HEK293 (cell line): Measurements from ENCODE around the gene RTKN2.

Experiments
- CTCF ChIA-PET: fragments of 350-600 bp; formaldehyde crosslinking; extraction: SDS; loops from one replicate; lab custom pipeline; 2021; ENCODE audit warnings: antibody characterized with exemption; lab: Yijun Ruan, JAX
- POLR2A ChIA-PET: fragments of 300-600 bp; formaldehyde crosslinking; extraction: SDS; loops from one replicate; lab custom pipeline; 2020; ENCODE audit warnings: antibody characterized with exemption, inconsistent platforms; lab: Yijun Ruan, JAX
- H3K27ac ChIP-seq: fragments of 200-500 bp; sonication (Bioruptor generic); 2 replicates; pipeline ENCODE4 v1.5.1; 2014; ENCODE audit warnings: low read depth, low read length, control low read depth, inconsistent platforms; ENCODE audit errors: extremely low read depth
- H3K36me3 ChIP-seq, 2 experiments: fragments of 200-500 bp in 1 of 2; sonication (Bioruptor generic) in 1 of 2; 1 replicate in 1 of 2; 2 replicates in 1 of 2; pipeline ENCODE4 v1.5.1; 2014 to 2017; ENCODE audit warnings: inconsistent platforms in 2 of 2, low read length in 2 of 2; ENCODE audit not compliant: control insufficient read depth in 2 of 2, insufficient read depth in 1 of 2
- H3K4me1 ChIP-seq: fragments of 200-500 bp; sonication (Bioruptor generic); 2 replicates; pipeline ENCODE4 v1.5.1; 2014; ENCODE audit warnings: mild to moderate bottlenecking, low read length, inconsistent platforms; ENCODE audit not compliant: control insufficient read depth, insufficient read depth
- H3K4me3 ChIP-seq: 2 replicates; pipeline ENCODE4 v1.5.1; 2011; ENCODE audit warnings: low read depth, mild to moderate bottlenecking, control low read depth, low read length, moderate library complexity
- H3K9me3 ChIP-seq: fragments of 200-500 bp; sonication (Bioruptor generic); 2 replicates; pipeline ENCODE4 v1.5.1; 2014; ENCODE audit warnings: low read depth, low read length, inconsistent platforms; ENCODE audit not compliant: control insufficient read depth, insufficient read depth
- BCL11A ChIP-seq: fragments of 450-650 bp; formaldehyde crosslinking; IDR thresholded peaks from 2 replicates; pipeline ENCODE4 v1.5.1; 2016; ENCODE audit warnings: low read depth, missing biosample characterization, missing genetic modification characterization
- BCL11B ChIP-seq: fragments of 450-650 bp; formaldehyde crosslinking; IDR thresholded peaks from 2 replicates; pipeline ENCODE4 v1.5.1; 2016; ENCODE audit warnings: low read depth, missing biosample characterization, missing genetic modification characterization
- GLIS1 ChIP-seq: fragments of 450-650 bp; formaldehyde crosslinking; IDR thresholded peaks from 2 replicates; pipeline ENCODE4 v1.5.1; 2016; ENCODE audit warnings: missing biosample characterization, missing genetic modification characterization
- IKZF3 ChIP-seq: fragments of 450-650 bp; IDR thresholded peaks from 2 replicates; pipeline ENCODE4 v1.5.0; 2018; ENCODE audit warnings: missing biosample characterization, mild to moderate bottlenecking, missing genetic modification characterization, moderate library complexity
- SP2 ChIP-seq: fragments of 450-650 bp; formaldehyde crosslinking; IDR thresholded peaks from 2 replicates; pipeline ENCODE4 v1.5.1; 2016; ENCODE audit warnings: missing biosample characterization, missing genetic modification characterization
- SP3 ChIP-seq: fragments of 450-650 bp; formaldehyde crosslinking; IDR thresholded peaks from 2 replicates; pipeline ENCODE4 v1.5.1; 2016; ENCODE audit warnings: missing biosample characterization, missing genetic modification characterization
- ZEB2 ChIP-seq: fragments of 450-650 bp; formaldehyde crosslinking; IDR thresholded peaks from 2 replicates; pipeline ENCODE4 v1.5.1; 2016; ENCODE audit warnings: missing biosample characterization, missing genetic modification characterization
- ZFP37 ChIP-seq: fragments of 450-650 bp; formaldehyde crosslinking; IDR thresholded peaks from 2 replicates; pipeline ENCODE4 v1.5.1; 2016; ENCODE audit warnings: missing biosample characterization, missing genetic modification characterization
- ZIC2 ChIP-seq: fragments of 450-650 bp; formaldehyde crosslinking; IDR thresholded peaks from 2 replicates; pipeline ENCODE4 v1.5.1; 2016; ENCODE audit warnings: missing biosample characterization, missing genetic modification characterization
- ZNF335 ChIP-seq: fragments of 450-650 bp; formaldehyde crosslinking; conservative IDR thresholded peaks from 2 replicates; pipeline ENCODE4 v1.5.1; 2016; ENCODE audit warnings: missing biosample characterization, missing genetic modification characterization
- ZNF501 ChIP-seq: fragments of 450-650 bp; formaldehyde crosslinking; IDR thresholded peaks from 2 replicates; pipeline ENCODE4 v1.5.1; 2016; ENCODE audit warnings: missing biosample characterization, missing genetic modification characterization
- ZNF529 ChIP-seq: fragments of 450-650 bp; formaldehyde crosslinking; IDR thresholded peaks from 2 replicates; pipeline ENCODE4 v1.5.1; 2017; ENCODE audit warnings: missing genetic modification characterization, missing biosample characterization; ENCODE audit not compliant: insufficient replicate concordance
- ZNF561 ChIP-seq: fragments of 450-650 bp; IDR thresholded peaks from 2 replicates; pipeline ENCODE4 v1.5.1; 2018; ENCODE audit warnings: missing biosample characterization, missing genetic modification characterization, borderline replicate concordance
- ZNF600 ChIP-seq: fragments of 450-650 bp; formaldehyde crosslinking; IDR thresholded peaks from 2 replicates; pipeline ENCODE4 v1.5.1; 2016; ENCODE audit warnings: missing biosample characterization, missing genetic modification characterization
- ZNF654 ChIP-seq: fragments of 450-650 bp; formaldehyde crosslinking; IDR thresholded peaks from 2 replicates; pipeline ENCODE4 v1.5.1; 2016; ENCODE audit warnings: low read depth, missing biosample characterization, missing genetic modification characterization
- ZNF660 ChIP-seq: fragments of 450-650 bp; IDR thresholded peaks from 2 replicates; pipeline ENCODE4 v1.5.1; 2018; ENCODE audit warnings: missing biosample characterization, mild to moderate bottlenecking, missing genetic modification characterization
- ZNF664 ChIP-seq: fragments of 450-650 bp; formaldehyde crosslinking; IDR thresholded peaks from 2 replicates; pipeline ENCODE4 v1.5.1; 2016; ENCODE audit warnings: missing biosample characterization, missing genetic modification characterization
- ZNF843 ChIP-seq: fragments of 450-650 bp; formaldehyde crosslinking; IDR thresholded peaks from 2 replicates; pipeline ENCODE4 v1.5.1; 2016; ENCODE audit warnings: missing biosample characterization, missing genetic modification characterization
- TF ChIP-seq, protein P1 (sequence below): fragments of 450-650 bp; formaldehyde crosslinking; optimal IDR thresholded peaks from 2 replicates; pipeline ENCODE3; 2016; ENCODE audit warnings: missing biosample characterization, mild to moderate bottlenecking, missing genetic modification characterization
- TF ChIP-seq, protein P2 (sequence below): fragments of 450-650 bp; formaldehyde crosslinking; IDR thresholded peaks from 2 replicates; pipeline ENCODE4 v1.5.1; 2016; ENCODE audit warnings: missing biosample characterization, missing genetic modification characterization
- TF ChIP-seq, protein P3 (sequence below): fragments of 450-650 bp; formaldehyde crosslinking; IDR thresholded peaks from 2 replicates; pipeline ENCODE4 v1.5.1; 2016; ENCODE audit warnings: missing biosample characterization, missing genetic modification characterization
- TF ChIP-seq, protein P4 (sequence below): fragments of 450-650 bp; formaldehyde crosslinking; IDR thresholded peaks from 2 replicates; pipeline ENCODE4 v1.5.1; 2017; ENCODE audit warnings: missing biosample characterization, missing genetic modification characterization

RTKN2 gene

DNA sequence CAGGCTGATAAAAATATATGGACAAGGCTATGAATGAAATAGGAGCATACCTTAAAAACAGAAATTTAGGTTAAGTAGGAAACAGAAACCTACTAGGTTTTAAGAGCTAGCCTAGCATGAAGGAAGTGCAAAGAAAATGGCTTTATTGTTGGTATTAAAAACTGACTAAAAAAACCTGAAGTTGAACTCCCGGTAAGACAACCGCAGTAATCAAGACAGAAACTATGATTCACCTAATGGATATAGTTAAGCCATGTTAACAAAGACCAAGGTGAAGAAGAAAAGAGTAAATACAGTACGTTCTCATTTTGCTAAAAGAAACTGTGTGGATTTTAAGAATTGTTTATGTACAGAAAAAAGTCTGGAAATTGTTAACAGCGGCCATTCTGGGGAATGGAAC, 2.5 kb downstream of the RTKN2 start:
- TF ChIP-seq ZNF664 (tag by site-specific recombination) (peak; percentile 27; the same call in 1 of the 2 replicates), IKZF3 (no peak)
- ChIA-PET CTCF (interaction anchor here (0.7 to 4.0 kb wide), 9 partner anchors 10 to 424 kb away, joined by 3 to 16 read pairs (median 5); no protein-coding TSS in a partner anchor), POLR2A (interaction anchor here (0.6 kb wide), 1 partner anchor 563 kb away, joined by 5 read pairs; no protein-coding TSS in a partner anchor)
- Histone ChIP-seq H3K36me3 (peaks cover 4 to 12% of the 10 kb centered on the region in 2 experiments), H3K9me3 (no peaks in the 10 kb centered on the region), H3K4me1 (peaks cover 9% of the 10 kb centered on the region), H3K27ac (no peak overlapping the region), H3K4me3 (no peak overlapping the region)

DNA sequence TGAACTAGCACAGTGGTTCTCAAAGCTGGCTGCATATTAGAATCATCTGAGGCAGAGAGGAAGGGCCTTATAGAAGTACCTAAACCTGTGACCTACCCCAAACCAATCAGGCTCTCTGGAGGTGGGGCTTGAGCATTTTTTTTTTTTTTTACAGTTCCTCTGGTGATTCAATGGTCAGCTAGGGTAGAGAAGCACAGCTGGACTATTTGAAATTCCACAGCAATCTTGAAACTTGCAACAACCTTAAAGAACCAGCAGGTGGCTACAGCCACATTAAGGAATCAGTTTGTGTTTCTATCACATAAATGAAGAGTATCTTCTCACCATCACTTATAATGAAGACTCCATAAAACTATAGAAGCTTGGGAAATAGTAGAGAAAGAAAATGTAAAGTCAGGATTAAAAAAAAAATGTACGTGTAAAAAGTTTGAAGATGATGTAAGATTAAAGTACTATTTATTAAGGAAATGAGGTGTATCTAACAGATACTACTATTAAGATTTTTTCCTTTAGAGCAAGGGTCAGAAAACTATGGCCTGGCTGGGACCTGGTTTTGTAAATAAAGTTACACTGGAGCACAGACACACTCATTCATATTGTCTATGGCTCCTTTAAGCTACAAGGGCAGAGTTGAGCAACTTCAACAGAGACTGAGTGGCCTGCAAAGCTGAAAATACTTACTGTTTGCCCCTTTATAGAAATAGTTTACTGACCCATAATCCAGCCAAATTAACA, 3.8 kb downstream of the RTKN2 start:
- Histone ChIP-seq H3K36me3 (peaks cover 15 to 24% of the 10 kb centered on the region in 2 experiments), H3K9me3 (no peaks in the 10 kb centered on the region), H3K4me3 (no peak overlapping the region), H3K27ac (no peak overlapping the region), H3K4me1 (peaks cover 9% of the 10 kb centered on the region)
- TF ChIP-seq, protein P1, sequence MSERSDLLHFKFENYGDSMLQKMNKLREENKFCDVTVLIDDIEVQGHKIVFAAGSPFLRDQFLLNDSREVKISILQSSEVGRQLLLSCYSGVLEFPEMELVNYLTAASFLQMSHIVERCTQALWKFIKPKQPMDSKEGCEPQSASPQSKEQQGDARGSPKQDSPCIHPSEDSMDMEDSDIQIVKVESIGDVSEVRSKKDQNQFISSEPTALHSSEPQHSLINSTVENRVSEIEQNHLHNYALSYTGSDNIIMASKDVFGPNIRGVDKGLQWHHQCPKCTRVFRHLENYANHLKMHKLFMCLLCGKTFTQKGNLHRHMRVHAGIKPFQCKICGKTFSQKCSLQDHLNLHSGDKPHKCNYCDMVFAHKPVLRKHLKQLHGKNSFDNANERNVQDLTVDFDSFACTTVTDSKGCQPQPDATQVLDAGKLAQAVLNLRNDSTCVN, result no peak
- TF ChIP-seq ZNF654 (tag by site-specific recombination), result peak; percentile 58
- TF ChIP-seq ZIC2 (tag by site-specific recombination), result no peak
- 0 out of 2 replicates have a peak, but pooled peaks have one; percentile 39 for TF ChIP-seq ZNF660
- peak; percentile 68 for TF ChIP-seq ZNF600 (tag by site-specific recombination)
- TF ChIP-seq SP2 (tag by site-specific recombination), result 0 out of 2 replicates have a peak, but pooled peaks have one; percentile 15
- TF ChIP-seq GLIS1 (tag by site-specific recombination), result no peak
- 0 out of 2 replicates have a peak, but pooled peaks have one; percentile 45 for TF ChIP-seq ZFP37 (tag by site-specific recombination)
- TF ChIP-seq, protein P2, sequence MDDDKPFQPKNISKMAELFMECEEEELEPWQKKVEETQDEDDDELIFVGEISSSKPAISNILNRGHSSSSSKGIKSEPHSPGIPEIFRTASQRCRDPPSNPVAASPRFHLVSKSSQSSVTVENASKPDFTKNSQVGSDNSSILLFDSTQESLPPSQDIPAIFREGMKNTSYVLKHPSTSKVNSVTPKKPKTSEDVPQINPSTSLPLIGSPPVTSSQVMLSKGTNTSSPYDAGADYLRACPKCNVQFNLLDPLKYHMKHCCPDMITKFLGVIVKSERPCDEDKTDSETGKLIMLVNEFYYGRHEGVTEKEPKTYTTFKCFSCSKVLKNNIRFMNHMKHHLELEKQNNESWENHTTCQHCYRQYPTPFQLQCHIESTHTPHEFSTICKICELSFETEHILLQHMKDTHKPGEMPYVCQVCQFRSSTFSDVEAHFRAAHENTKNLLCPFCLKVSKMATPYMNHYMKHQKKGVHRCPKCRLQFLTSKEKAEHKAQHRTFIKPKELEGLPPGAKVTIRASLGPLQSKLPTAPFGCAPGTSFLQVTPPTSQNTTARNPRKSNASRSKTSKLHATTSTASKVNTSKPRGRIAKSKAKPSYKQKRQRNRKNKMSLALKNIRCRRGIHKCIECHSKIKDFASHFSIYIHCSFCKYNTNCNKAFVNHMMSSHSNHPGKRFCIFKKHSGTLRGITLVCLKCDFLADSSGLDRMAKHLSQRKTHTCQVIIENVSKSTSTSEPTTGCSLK (tag by site-specific recombination), result no peak
- TF ChIP-seq, protein P3, sequence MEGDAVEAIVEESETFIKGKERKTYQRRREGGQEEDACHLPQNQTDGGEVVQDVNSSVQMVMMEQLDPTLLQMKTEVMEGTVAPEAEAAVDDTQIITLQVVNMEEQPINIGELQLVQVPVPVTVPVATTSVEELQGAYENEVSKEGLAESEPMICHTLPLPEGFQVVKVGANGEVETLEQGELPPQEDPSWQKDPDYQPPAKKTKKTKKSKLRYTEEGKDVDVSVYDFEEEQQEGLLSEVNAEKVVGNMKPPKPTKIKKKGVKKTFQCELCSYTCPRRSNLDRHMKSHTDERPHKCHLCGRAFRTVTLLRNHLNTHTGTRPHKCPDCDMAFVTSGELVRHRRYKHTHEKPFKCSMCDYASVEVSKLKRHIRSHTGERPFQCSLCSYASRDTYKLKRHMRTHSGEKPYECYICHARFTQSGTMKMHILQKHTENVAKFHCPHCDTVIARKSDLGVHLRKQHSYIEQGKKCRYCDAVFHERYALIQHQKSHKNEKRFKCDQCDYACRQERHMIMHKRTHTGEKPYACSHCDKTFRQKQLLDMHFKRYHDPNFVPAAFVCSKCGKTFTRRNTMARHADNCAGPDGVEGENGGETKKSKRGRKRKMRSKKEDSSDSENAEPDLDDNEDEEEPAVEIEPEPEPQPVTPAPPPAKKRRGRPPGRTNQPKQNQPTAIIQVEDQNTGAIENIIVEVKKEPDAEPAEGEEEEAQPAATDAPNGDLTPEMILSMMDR (tag by site-specific recombination), result 0 out of 2 replicates have a peak, but pooled peaks have one; percentile 27
- TF ChIP-seq SP3 (tag by site-specific recombination), result peak; percentile 11; the same call in 1 of the 2 replicates
- TF ChIP-seq ZNF561 (tag by site-specific recombination), result peak; percentile 37; the same call in 1 of the 2 replicates
- TF ChIP-seq ZNF335, result peak; percentile 7; the same call in 1 of the 2 replicates
- ChIA-PET CTCF (interaction anchor here (0.6 to 4.0 kb wide), 26 partner anchors 8 to 1501 kb away, joined by 3 to 16 read pairs (median 4); no protein-coding TSS in a partner anchor), POLR2A (interaction anchor here (0.6 kb wide), 1 partner anchor 182 kb away, joined by 3 read pairs; no protein-coding TSS in a partner anchor)

DNA sequence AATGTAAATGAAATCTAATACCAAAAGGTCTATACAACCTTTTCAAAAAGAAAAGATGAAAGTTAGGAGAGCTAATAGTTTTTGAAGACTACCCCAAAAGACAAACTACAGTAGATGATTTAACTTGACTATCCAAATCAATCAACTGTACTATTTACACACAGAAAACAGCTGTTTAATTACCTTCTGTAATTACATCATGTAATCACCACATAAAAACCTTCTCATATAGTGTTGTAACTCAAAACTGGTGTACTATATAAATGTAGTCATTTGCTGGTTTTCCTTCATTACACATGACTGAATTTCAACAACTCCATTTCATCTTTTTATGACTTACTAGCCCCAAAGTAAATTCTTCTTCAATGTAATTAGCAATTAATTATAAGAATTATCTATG, 4.5 kb downstream of the RTKN2 start:
- Histone ChIP-seq H3K4me1 (peaks cover 8% of the 10 kb centered on the region), H3K9me3 (no peaks in the 10 kb centered on the region), H3K27ac (no peak overlapping the region), H3K4me3 (no peak overlapping the region), H3K36me3 (peaks cover 20 to 28% of the 10 kb centered on the region in 2 experiments)
- ChIA-PET CTCF (interaction anchor here (0.5 to 4.0 kb wide), 17 partner anchors 8 to 1502 kb away, joined by 3 to 16 read pairs (median 6); no protein-coding TSS in a partner anchor), POLR2A (interaction anchor here (0.6 kb wide), 1 partner anchor 181 kb away, joined by 3 read pairs; no protein-coding TSS in a partner anchor)
- TF ChIP-seq ZNF529 (tag by site-specific recombination), result no peak
- peak; percentile 28; the same call in 1 of the 2 replicates for TF ChIP-seq ZNF843 (tag by site-specific recombination)
- TF ChIP-seq BCL11A, result 0 out of 2 replicates have a peak, but pooled peaks have one; percentile 45
- TF ChIP-seq, protein P4, sequence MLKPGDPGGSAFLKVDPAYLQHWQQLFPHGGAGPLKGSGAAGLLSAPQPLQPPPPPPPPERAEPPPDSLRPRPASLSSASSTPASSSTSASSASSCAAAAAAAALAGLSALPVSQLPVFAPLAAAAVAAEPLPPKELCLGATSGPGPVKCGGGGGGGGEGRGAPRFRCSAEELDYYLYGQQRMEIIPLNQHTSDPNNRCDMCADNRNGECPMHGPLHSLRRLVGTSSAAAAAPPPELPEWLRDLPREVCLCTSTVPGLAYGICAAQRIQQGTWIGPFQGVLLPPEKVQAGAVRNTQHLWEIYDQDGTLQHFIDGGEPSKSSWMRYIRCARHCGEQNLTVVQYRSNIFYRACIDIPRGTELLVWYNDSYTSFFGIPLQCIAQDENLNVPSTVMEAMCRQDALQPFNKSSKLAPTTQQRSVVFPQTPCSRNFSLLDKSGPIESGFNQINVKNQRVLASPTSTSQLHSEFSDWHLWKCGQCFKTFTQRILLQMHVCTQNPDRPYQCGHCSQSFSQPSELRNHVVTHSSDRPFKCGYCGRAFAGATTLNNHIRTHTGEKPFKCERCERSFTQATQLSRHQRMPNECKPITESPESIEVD (tag by site-specific recombination), result peak; percentile 92
- TF ChIP-seq BCL11B, result 0 out of 2 replicates have a peak, but pooled peaks have one; percentile 61
- TF ChIP-seq ZEB2 (tag by site-specific recombination), result peak; percentile 52; the same call in 1 of the 2 replicates
- no peak for TF ChIP-seq ZNF501 (tag by site-specific recombination)
